PC-9 (cell line): ENCODE measurements around the gene PLXNC1.

Experiments used
- EZH2 ChIP-seq: fragments of 200-600 bp; sonication (generic); IDR thresholded peaks from 2 replicates; pipeline ENCODE4 v1.8.0; 2017; ENCODE audit warnings: antibody characterized with exemption, low read depth
- TF ChIP-seq, protein P1 (sequence below): fragments of 200-600 bp; sonication (generic); conservative IDR thresholded peaks from 2 replicates; pipeline ENCODE4 v1.6.1; 2017; ENCODE audit warnings: mixed run types, antibody characterized with exemption, mild to moderate bottlenecking, moderate library complexity

DNA sequence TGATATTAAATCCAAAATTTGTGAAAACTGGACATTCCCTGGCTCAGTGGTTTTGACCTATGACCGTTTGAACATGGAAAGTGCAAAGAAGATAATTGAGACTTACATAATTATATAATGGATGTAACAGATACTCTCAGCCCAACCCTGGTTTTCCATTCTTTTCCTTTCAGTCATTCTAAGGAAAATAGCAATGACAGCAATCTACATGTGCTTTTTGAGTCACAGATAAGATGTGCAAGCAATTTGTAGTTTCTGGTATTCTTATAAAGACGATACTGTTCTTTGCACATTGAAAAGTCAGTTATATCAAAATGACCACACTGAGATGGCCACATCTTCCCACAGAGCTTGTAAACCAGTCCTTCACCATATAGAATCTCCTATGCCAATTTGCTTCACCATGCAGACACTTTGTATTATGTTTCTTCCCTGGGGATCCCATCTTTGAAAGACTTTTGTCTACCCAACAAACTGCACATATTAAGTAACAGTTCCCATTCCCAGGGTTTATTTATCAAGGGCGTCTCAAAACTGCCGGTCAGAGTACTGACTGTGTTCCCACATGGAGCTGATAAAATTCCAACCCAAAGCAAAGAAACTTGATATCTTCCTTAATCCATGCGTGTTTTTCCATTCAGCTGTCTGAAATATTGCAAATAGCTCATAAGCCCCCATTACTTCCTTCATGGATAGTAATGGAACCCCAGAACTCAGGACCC, 34.8 kb downstream of the PLXNC1 start:
- TF ChIP-seq, protein P1, sequence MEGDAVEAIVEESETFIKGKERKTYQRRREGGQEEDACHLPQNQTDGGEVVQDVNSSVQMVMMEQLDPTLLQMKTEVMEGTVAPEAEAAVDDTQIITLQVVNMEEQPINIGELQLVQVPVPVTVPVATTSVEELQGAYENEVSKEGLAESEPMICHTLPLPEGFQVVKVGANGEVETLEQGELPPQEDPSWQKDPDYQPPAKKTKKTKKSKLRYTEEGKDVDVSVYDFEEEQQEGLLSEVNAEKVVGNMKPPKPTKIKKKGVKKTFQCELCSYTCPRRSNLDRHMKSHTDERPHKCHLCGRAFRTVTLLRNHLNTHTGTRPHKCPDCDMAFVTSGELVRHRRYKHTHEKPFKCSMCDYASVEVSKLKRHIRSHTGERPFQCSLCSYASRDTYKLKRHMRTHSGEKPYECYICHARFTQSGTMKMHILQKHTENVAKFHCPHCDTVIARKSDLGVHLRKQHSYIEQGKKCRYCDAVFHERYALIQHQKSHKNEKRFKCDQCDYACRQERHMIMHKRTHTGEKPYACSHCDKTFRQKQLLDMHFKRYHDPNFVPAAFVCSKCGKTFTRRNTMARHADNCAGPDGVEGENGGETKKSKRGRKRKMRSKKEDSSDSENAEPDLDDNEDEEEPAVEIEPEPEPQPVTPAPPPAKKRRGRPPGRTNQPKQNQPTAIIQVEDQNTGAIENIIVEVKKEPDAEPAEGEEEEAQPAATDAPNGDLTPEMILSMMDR = no peak
- TF ChIP-seq EZH2 = no peak
